ENCODE measurements around the gene ITGB8.
A peak's percentile ranks its signal among the peaks of the same experiment; 100 is the strongest.

Gene ITGB8

DNA sequence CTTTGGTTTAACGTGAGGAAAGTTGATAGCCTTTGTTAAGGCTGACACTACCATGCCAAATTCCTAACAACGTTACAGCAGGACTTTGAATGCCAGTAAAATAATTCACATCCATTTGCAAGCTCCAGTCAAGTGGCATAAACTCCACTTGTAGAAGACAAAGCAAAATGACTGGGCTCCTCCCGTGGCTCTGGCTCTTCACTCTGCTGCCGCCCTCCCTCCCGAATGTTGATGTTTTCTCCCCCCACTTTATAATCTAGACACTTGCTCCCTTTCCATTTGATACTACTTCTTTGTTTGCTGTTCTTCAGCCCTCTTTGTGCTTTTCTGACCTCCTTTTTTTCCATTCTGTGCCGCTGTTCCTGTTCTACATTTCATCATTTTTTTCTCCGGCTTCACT, 22.8 kb upstream of the ITGB8 start:
- no peak overlapping the region for H3K4me3 ChIP-seq (ENCODE audit: insufficient read length, low read depth)
- no peaks in the 10 kb centered on the region for H3K36me3 ChIP-seq (ENCODE audit: insufficient read depth, insufficient read length, low read length)
- TF ChIP-seq ZNF274 (IDR thresholded peaks at IDR 0.05; ENCODE audit: low read depth, low read length) = no peak
- TF ChIP-seq SUZ12 (IDR thresholded peaks at IDR 0.05; ENCODE audit: extremely low read depth, insufficient read depth, insufficient read length) = no peak
- no peak overlapping the region for H3K9ac ChIP-seq (ENCODE audit: insufficient read length, low read depth)
- peak; percentile 47 for DNase-seq (ENCODE audit: low read depth, low spot score)
- H3K27me3 ChIP-seq (ENCODE audit: insufficient read depth, insufficient read length) = no peaks in the 10 kb centered on the region
- peaks cover 6% of the 10 kb centered on the region for H3K4me1 ChIP-seq (ENCODE audit: insufficient read depth, insufficient read length)
- H3K9me3 ChIP-seq (ENCODE audit: insufficient read depth, low read length) = no peaks in the 10 kb centered on the region

DNA sequence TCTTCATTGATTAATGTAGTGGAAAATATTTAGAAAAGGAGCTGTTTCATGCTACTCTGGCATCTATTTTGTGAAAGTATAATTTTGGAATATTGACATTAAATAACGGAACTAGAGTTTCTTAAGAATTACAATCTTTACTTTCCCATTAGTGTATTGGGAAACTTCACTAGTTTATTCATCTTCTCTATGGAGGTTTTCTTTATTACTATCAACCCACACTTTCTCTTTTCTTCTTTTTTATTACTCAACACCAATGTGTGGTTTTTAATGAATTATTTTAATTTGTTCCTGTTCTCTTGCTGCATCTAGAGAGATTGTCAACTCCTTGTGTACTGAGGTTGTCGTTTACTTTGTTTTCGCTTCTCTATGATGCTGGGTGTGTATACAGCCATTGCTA, 20.4 kb upstream of the ITGB8 start:
- no peaks in the 10 kb centered on the region for H3K27me3 ChIP-seq (ENCODE audit: insufficient read depth, insufficient read length)
- H3K9ac ChIP-seq (ENCODE audit: insufficient read length, low read depth) = no peak overlapping the region
- TF ChIP-seq SUZ12 (IDR thresholded peaks at IDR 0.05; ENCODE audit: extremely low read depth, insufficient read depth, insufficient read length) (no peak), YY1 (IDR thresholded peaks at IDR 0.05; ENCODE audit: insufficient read depth, insufficient read length) (no peak), ZNF274 (IDR thresholded peaks at IDR 0.05; ENCODE audit: low read depth, low read length) (no peak)
- peaks cover 6% of the 10 kb centered on the region for H3K4me1 ChIP-seq (ENCODE audit: insufficient read depth, insufficient read length)
- no peak for DNase-seq (ENCODE audit: low read depth, low spot score)
- no peak overlapping the region for H3K4me3 ChIP-seq (ENCODE audit: insufficient read length, low read depth)
- no peaks in the 10 kb centered on the region for H3K36me3 ChIP-seq (ENCODE audit: insufficient read depth, insufficient read length, low read length)
- H3K9me3 ChIP-seq (ENCODE audit: insufficient read depth, low read length) = 0 out of 2 replicates have a peak, but pooled peaks cover under 1% of the 10 kb centered on the region

DNA sequence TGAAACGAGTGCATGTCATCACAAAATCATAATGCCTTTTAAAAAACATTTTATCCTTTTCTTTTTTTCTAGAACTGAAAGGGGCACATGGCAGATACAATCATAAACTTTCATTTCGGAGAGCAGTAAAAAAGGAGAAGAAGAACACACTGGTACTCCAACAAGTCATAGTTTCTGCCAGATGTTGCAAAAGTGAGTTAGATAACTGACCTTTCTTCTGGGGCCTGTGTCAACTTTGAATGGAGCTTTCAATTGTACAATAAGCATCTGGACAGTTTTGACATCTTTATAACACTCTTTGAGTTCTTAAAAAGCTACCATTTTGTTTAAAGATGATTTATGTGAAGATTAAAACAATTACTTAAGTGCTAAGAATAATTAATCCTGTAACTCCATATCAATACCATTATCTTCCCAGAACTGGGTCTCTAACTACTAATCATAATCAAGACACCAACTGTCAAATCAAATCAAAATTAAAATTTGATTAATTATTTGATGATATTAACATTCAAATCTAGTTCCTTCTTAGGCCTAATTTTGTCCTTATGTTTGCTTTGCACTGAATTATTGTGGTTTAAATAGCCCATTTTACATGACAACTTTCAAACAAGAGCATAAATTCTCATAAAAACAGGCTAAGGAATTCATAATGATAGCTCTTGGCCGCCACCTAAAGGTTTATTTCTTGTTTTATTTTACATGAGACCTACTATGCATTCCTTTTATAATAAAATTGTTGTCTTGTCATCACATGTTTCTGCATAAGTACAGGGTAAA, 19.5 kb upstream of the ITGB8 start:
- no peak overlapping the region for H3K4me3 ChIP-seq (ENCODE audit: insufficient read length, low read depth)
- H3K9ac ChIP-seq (ENCODE audit: insufficient read length, low read depth) = no peak overlapping the region
- no peak for DNase-seq (ENCODE audit: low read depth, low spot score)
- H3K36me3 ChIP-seq (ENCODE audit: insufficient read depth, insufficient read length, low read length) = no peaks in the 10 kb centered on the region
- no peak for TF ChIP-seq SUZ12 (IDR thresholded peaks at IDR 0.05; ENCODE audit: extremely low read depth, insufficient read depth, insufficient read length)
- TF ChIP-seq YY1 (IDR thresholded peaks at IDR 0.05; ENCODE audit: insufficient read depth, insufficient read length) = no peak
- TF ChIP-seq ZNF274 (IDR thresholded peaks at IDR 0.05; ENCODE audit: low read depth, low read length) = no peak
- H3K9me3 ChIP-seq (ENCODE audit: insufficient read depth, low read length) = 0 out of 2 replicates have a peak, but pooled peaks cover 3% of the 10 kb centered on the region
- H3K4me1 ChIP-seq (ENCODE audit: insufficient read depth, insufficient read length) = peaks cover 6% of the 10 kb centered on the region
- no peaks in the 10 kb centered on the region for H3K27me3 ChIP-seq (ENCODE audit: insufficient read depth, insufficient read length)

DNA sequence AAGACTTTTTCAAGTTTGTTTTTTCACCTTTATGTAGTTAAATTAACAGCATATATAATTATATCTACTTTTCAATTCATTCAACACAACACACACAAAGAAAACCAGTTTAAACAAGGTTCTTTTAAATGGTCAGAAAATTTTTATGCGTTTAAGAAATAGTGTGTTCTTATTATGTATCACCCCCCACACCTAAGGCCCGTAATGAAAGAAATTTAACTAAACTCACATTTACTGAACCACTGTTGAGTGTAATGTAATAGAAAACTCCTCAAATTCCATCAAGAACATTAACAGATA, 19.0 kb upstream of the ITGB8 start:
- no peak for DNase-seq (ENCODE audit: low read depth, low spot score)
- Histone ChIP-seq H3K9me3 (ENCODE audit: insufficient read depth, low read length) (0 out of 2 replicates have a peak, but pooled peaks cover 3% of the 10 kb centered on the region), H3K4me3 (ENCODE audit: insufficient read length, low read depth) (no peak overlapping the region), H3K36me3 (ENCODE audit: insufficient read depth, insufficient read length, low read length) (no peaks in the 10 kb centered on the region), H3K4me1 (ENCODE audit: insufficient read depth, insufficient read length) (peaks cover 1% of the 10 kb centered on the region), H3K27me3 (ENCODE audit: insufficient read depth, insufficient read length) (no peaks in the 10 kb centered on the region), H3K9ac (ENCODE audit: insufficient read length, low read depth) (no peak overlapping the region)
- TF ChIP-seq SUZ12 (IDR thresholded peaks at IDR 0.05; ENCODE audit: extremely low read depth, insufficient read depth, insufficient read length) (no peak), YY1 (IDR thresholded peaks at IDR 0.05; ENCODE audit: insufficient read depth, insufficient read length) (no peak), ZNF274 (IDR thresholded peaks at IDR 0.05; ENCODE audit: low read depth, low read length) (no peak)

DNA sequence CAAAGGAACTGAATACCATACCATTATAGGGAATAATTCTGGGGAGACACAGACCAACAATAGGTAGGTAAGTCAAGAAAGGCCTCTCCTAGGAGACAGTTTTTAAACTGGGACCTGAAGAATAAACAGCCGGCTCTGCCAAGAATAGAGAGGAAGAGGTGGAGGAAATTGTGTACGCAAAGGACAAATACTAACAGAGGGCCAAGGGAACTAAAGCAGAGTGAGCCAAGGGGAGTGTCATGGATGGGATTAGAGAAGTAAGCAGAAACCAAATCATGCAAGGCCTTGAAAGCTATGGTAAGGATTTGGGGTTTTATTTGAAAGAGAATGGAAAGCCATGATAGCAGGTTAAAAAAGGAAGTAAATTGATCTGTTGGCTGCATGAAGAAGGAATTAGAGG, 18.1 kb upstream of the ITGB8 start:
- 0 out of 2 replicates have a peak, but pooled peaks cover 3% of the 10 kb centered on the region for H3K9me3 ChIP-seq (ENCODE audit: insufficient read depth, low read length)
- TF ChIP-seq ZNF274 (IDR thresholded peaks at IDR 0.05; ENCODE audit: low read depth, low read length) = no peak
- TF ChIP-seq SUZ12 (IDR thresholded peaks at IDR 0.05; ENCODE audit: extremely low read depth, insufficient read depth, insufficient read length) = no peak
- no peak for TF ChIP-seq YY1 (IDR thresholded peaks at IDR 0.05; ENCODE audit: insufficient read depth, insufficient read length)
- DNase-seq (ENCODE audit: low read depth, low spot score) = no peak

DNA sequence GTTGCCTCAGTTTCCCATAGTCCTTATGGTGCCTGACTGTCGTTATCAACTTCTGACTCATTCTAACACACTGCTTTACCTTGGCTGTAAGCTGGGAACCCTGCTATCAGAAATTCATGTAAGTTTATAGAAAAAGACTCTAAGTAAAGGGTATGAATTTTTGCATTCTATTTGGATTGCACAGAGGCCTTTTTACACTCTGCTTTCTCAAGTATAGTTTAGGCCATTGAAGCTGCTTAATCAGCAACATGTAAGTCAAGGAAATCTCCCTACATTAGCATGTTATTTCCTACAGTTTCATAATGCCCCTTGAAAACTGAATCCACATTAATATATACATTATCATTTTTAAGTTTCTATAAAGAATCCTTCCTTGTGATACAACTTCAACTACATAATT, 17.1 kb upstream of the ITGB8 start:
- no peak overlapping the region for H3K4me3 ChIP-seq (ENCODE audit: insufficient read length, low read depth)
- H3K27me3 ChIP-seq (ENCODE audit: insufficient read depth, insufficient read length) = no peaks in the 10 kb centered on the region
- DNase-seq (ENCODE audit: low read depth, low spot score) = no peak
- TF ChIP-seq YY1 (IDR thresholded peaks at IDR 0.05; ENCODE audit: insufficient read depth, insufficient read length) (no peak), SUZ12 (IDR thresholded peaks at IDR 0.05; ENCODE audit: extremely low read depth, insufficient read depth, insufficient read length) (no peak), ZNF274 (IDR thresholded peaks at IDR 0.05; ENCODE audit: low read depth, low read length) (no peak)
- no peak overlapping the region for H3K9ac ChIP-seq (ENCODE audit: insufficient read length, low read depth)
- no peaks in the 10 kb centered on the region for H3K4me1 ChIP-seq (ENCODE audit: insufficient read depth, insufficient read length)
- no peaks in the 10 kb centered on the region for H3K36me3 ChIP-seq (ENCODE audit: insufficient read depth, insufficient read length, low read length)
- 0 out of 2 replicates have a peak, but pooled peaks cover 3% of the 10 kb centered on the region for H3K9me3 ChIP-seq (ENCODE audit: insufficient read depth, low read length)

More for the DNA sequence above, 18.1 kb upstream of the ITGB8 start:
- H3K27me3 ChIP-seq (ENCODE audit: insufficient read depth, insufficient read length) = no peaks in the 10 kb centered on the region
- no peak overlapping the region for H3K4me3 ChIP-seq (ENCODE audit: insufficient read length, low read depth)
- H3K36me3 ChIP-seq (ENCODE audit: insufficient read depth, insufficient read length, low read length) = no peaks in the 10 kb centered on the region
- H3K9ac ChIP-seq (ENCODE audit: insufficient read length, low read depth) = no peak overlapping the region
- H3K4me1 ChIP-seq (ENCODE audit: insufficient read depth, insufficient read length) = no peaks in the 10 kb centered on the region

DNA sequence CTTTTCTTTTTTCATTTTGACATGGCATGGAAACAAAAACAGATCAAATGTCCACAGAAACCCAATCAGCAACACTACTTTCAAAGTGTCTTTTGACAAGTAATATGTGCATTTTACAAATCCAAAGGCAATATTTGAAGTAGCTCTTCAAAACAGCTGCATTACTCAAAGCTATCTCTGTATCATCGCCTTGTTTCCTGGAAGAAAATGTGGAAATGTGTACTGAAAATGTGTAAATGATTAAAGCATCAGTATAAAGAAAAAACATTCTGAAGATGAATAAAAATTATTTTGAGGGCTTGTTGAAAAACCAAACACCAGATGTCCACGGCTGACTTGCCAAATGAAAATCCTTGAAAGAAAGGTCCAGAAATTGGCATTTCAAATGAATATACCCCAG, 16.5 kb upstream of the ITGB8 start:
- Histone ChIP-seq H3K27me3 (ENCODE audit: insufficient read depth, insufficient read length) (no peaks in the 10 kb centered on the region), H3K4me1 (ENCODE audit: insufficient read depth, insufficient read length) (no peaks in the 10 kb centered on the region), H3K9me3 (ENCODE audit: insufficient read depth, low read length) (0 out of 2 replicates have a peak, but pooled peaks cover 3% of the 10 kb centered on the region), H3K36me3 (ENCODE audit: insufficient read depth, insufficient read length, low read length) (no peaks in the 10 kb centered on the region), H3K4me3 (ENCODE audit: insufficient read length, low read depth) (no peak overlapping the region), H3K9ac (ENCODE audit: insufficient read length, low read depth) (no peak overlapping the region)
- no peak for TF ChIP-seq YY1 (IDR thresholded peaks at IDR 0.05; ENCODE audit: insufficient read depth, insufficient read length)
- no peak for TF ChIP-seq SUZ12 (IDR thresholded peaks at IDR 0.05; ENCODE audit: extremely low read depth, insufficient read depth, insufficient read length)
- no peak for TF ChIP-seq ZNF274 (IDR thresholded peaks at IDR 0.05; ENCODE audit: low read depth, low read length)
- DNase-seq (ENCODE audit: low read depth, low spot score) = no peak
